Activated CD4-positive, alpha-beta T cell treated with anti-CD3 and anti-CD28 coated beads, Interleukin-2, amount 50 U/mL, for 4 hours (primary cell): ENCODE measurements around the gene EYS.
"Not testable (repeated sequence)": the region's sequence is repeated elsewhere in the genome, so short reads cannot be mapped to it uniquely, and the experiment has no call there.

Experiments used
- DNase-seq, 2 experiments: peaks; one replicate each; pipeline ENCODE4 v3.0.0-alpha.2; 2020

Gene EYS

DNA sequence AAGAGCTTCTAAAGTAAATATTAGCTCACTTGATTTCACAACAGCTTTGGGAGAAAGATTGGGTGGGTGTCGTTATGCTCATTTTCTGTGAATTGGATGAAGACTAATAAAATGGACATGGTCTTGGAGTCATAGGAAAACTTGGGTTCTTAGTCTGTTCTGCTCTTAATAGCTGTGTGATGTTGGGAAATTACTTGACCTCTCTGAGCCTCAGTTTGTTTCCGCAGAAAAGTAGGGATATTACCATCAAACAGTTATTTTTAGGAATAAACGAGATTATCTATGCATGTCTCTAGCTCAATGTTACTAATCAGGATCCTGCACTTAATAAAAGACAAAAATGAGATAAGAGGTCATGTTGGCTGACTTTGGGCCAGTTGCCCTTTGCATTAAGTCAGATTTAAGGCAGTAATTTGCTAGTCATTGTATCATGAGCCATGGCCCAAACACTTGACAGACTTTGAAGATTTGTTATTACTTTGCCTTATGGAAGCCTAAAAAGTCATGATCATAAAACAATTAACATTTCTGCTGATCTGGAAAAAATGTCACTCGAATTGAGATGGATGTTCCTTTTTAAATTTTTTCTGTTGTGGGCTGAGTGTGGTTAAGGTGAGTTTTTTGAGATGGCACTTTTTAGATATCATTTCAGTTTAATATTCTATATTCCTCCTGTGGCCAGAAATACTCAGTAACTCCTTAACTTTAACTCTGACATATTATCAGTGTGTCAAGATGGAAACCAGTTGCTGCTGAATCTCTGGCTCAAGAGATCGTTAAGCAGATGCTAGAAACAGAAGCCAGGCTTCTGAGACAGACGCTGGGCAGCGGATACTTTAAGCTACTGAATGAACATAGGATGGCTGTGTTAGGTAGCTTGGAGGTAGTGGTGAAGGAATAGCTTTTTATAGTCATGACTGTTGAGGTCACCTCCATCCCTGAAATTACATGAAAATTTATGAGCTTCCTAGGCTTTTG is 1779.8 kb downstream of the EYS start:
- no peak for DNase-seq

DNA sequence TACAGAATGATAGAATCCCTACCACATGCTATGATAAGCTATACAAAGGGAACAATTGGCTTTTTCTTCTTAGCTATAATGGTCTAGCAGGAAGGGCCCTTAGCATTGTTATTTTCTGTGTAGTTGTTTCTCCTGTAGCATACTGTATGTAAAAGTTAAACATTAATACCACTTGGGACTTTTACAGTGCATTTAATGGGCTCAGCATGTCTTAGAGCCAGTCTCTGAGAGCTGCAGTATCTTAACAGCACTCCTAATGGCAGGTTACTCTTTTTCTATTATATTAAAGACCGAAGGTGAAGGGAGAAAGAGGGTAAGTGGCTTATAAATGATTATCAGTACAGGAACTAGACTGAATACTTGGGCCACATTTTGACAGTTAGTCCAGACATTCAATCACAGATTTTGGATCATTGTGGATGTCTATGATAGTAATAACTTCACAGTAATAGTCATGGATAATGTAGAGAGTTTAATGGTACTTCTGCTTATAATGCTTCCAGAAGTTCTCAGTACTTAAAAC is 1780.7 kb downstream of the EYS start:
- no peak for DNase-seq

DNA sequence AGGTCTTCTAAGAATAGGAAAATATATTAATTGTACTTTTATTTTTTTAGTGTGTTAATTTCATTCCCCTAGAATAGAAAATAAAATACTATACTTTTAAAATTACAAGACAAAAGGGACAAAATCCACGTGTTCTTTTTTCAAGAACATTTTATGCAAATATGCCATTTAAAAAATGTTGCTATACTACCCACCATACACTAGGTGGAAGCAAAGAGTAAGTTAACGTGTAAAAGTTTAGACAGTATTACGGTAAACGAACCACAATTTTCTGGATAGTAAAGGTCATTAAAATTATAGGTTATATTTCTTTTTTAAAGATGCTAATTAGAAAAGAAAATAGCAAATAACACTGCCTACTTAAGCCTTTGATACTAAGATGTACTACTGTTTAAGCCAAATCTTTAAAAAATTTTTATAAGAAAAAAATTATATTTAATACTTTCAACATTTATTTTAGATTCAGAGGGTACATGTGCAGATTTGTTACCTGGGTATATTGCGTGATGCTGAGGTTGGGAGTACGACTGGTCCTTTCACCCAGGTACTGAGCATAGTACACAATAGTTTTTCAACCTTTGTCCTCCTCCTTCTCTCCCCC is 1783.8 kb downstream of the EYS start:
- DNase-seq: no peak

DNA sequence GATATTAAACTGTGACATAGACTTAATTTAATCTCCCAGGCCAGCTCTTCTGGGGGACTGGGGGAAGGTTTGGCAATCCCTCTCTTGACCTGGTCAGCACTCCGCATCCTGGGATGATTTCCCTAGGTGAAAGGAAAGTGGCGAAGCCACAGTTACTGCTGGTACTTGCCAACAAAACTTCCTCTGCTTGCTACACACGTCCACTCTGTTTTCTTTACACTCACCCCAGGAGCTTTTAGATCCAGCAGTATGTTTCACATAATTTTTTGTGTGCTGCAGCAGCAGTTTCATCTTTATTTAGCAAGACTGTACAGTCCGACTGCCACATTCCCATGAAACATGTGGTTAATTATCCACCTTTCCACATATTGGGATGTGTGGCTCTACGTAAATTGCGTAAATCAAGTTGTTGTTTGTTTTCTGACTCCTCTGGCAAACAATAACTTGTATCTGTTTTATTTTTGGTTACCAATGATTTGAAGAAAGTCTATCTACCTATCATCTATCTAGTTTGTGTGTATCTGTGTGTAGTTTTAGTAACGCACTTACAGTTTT is 1787.4 kb downstream of the EYS start:
- DNase-seq: no peak

DNA sequence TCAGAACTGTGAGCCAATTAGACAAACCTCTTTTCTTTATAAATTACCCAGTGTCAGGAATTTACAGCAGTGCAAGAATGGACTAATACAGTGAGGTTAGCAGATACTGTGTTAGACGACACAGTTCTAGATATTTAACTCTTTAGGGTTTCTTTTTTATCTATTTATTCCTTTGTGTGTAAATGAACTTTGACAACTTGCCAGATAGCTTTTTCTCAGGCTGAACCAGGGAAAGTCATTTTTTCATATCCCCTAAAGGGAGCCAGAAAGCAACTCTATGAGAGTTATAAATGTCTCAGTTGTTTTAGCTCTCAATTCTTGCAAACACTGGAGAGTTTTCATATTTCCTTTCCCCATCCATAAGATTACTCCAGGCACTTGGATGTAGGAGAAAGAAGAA is 1794.1 kb downstream of the EYS start:
- DNase-seq: no peak

DNA sequence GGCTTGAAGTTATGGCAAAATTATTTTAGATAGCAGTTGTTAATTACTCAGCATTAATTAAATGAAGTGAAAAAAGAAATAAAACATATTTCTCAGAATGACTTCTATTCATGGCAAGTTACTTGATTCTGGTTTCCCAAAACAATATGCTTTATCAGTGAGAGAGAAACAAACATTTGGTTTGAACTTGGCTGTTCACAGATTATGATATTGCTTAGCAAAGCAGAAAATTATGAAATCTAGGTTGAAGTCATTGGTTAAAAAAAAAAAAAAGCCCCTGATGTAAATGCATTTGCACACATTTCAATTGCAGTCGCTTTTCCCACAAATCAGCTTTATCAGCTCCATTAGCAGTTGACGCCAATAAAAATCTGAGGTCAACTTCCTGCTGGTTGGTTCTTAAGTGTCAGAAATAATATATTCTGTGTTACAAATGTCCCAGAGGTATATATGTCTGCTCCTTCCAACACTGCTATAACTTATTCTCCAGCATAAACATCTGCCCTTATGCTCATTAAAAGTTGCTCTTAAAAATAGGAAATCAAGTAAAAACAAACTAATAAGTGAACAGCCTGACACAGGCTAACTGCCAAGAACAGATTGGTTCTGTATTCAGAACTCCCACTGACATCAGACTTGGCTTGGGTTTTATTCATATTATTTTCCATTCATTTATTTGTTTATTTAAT is 1796.0 kb downstream of the EYS start:
- DNase-seq: no peak

DNA sequence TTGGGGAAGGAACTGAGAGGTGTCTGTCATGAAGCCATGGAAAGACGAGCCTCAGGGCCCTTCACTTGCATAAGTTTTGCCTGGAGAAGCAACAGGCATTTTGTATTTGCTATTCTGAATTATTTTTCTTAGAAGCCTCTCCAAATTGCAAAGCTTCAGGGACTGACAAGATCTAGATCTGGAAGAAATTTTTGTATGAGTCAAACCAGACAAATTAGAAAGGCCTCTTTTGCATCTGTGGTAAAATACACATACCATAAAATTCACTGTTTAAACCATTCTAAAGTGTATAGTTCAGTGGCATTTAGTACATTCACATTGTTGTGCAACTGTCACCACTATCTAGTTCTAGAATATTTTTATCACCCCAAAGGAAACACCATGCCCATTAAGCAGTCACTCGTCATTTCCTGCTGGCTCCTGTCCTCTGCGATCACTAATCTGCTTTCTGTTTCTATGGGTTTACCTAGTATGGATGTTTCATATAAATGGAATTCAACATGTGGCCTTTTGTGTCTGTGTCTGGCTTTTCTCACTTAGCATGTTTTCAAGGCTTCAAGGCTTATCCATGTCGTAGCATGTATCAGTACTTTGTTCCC is 1802.3 kb downstream of the EYS start:
- DNase-seq: no peak

DNA sequence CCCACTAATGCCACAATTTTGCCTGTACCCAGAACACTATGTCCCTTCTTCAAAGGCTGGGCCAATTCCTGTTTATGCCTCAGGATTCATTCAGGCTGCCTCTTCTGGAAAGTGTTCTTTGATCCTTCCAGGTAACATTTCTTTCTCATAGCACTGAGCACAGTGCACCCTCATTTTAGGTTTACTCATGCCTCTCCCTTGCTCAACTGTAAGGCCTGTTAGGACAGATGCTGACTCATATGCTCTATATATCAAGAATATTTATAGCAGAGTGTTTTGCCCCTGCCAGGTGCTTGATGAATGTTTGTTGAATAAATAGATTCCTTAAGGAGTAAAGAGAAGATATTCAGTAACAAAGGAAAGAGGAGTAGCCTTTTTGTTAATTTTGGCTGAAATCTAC is 1807.5 kb downstream of the EYS start:
- no peak for DNase-seq

DNA sequence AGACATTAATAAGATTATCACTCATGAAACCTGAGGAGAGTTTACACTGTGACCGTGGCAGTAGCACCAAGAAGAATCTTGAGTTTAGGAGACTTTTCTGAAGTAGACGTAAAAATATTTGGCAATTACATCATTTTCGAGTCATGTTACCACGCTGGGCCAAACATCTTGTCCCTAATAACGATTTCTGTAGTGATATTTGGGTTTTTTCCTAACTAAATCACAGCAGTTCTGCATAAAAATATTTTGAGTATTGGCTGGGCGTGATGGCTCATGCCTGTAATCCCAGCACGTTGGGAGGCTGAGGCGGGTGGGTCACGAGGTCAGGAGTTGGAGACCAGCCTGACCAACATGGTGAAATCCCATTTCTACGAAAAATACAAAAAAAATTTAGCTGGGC is 1809.1 kb downstream of the EYS start:
- no peak for DNase-seq

DNA sequence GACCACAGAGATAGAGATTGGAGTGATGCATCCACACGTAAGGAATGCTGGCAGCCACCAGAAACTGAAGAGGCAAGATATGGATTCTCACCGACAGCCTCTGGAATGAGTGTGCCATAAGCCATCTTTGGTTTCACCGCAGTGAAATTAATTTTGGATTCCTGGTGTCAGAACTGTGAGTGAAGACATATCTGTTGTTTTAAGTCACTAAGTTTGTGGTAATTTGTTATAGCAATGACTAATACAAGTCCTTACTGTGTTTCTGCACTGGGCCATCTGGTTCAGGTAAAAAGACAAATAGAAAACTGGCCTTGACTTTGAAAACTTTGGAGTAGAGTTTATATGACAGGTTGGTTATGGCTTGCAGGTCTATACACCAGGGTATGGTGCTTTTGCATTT is 1809.6 kb downstream of the EYS start:
- DNase-seq: no peak

DNA sequence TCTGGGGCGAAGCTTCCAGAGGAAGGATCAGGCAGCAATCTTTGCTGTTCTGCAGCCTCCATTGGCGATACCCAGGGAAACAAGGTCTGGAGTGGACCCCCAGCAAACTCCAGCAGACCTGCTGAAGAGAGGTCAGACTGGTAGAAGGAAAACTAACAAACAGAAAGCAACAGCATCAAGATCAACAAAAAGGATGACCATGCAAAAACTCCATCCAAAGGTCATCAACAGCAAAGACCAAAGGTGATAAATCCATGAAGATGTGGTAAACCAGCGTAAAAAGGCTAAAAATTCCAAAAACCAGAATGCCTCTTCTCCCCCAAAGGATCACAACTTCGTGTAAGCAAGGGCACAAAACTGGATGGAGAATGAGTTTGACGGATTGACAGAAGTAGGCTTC is 1818.6 kb downstream of the EYS start:
- no peak for DNase-seq

DNA sequence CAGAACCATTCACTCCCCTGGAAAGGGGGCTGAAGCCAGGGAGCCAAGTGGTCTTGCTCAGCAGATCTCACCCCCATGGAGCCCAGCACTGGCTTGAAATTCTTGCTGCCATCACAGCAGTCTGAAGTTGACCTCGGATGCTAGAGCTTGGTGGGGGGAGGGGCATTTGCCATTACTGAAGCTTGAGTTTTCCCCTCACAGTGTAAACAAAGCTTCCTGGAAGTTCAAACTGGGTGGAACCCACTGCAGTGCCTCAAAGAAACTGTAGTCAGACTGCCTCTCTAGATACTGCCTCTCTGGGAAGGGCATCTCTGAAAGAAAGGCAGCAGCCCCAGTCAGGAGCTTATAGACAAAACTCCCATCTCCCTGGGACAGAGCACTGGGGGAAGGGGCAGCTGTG is 1819.2 kb downstream of the EYS start:
- DNase-seq: not testable (repeated sequence)

DNA sequence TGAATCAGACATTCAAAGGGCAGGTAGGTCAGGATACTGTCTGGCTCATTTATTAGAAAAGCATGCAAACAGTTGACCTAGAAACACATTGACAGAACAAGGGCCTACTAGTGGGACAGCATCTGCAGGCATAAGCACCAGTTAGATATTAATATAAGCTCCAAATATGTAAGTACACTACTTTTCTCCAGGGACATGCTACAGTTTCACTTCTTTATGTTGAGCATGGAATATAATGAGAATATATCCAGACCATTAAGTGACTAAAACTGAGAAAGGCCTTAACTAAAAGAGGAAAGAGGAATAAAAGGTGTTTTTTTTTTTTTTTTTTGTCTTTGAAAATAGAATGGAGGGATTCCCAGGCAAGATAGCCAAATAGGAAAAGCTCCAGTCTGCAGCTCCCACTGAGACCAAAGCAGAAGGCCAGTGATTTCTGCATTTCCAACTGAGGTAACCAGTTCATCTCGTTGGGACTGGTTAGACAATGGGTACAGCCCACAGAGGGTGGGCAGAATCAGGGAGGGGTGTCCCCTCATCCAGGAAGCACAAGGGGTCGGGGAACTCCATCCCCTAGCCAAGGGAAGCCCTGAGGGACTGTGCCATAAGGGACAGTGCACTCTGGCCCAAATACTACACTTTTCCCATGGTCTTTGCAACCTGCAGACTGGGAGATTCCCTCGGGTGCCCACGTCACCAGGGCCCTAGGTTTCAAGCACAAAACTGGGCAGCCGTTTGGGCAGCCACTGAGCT is 1819.8 kb downstream of the EYS start:
- no peak for DNase-seq

DNA sequence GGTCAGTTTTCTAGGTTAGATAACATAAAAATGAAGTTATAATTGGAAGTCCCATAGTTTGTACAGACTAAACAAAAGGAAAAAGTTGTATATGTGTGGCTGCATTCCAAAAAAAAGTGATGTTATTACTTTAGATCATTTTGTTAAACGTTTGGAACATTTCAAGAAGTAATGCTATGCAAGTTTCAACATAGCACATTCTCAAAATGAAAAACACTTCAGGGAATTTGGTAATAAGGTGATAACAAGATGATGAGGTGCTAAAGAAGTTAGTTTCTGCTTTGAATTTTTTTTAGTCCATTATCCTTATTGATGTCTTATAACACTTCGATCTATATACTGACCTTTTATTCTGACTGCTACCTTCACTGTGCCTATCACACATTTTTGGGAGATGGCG is 1820.7 kb downstream of the EYS start:
- DNase-seq: no peak

DNA sequence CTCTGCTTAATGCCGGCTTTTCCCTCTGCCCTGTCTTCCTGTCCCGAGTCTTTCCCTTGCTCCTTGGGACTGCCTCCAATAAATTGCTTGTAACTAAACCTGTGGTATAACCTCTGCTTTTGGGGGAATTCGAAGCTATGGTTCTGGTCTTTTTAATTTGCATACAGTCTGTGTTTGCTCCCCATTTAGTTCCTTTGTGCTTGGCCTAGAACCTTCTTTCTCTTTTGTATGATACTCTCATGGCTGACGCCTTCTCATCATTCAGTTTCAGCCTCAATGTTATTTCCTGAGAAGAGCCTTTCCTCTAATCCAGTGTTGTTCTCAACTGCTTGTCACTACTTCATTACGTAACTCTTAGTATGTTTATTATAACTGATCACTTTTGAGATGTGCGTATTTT is 1823.4 kb downstream of the EYS start:
- DNase-seq: no peak

DNA sequence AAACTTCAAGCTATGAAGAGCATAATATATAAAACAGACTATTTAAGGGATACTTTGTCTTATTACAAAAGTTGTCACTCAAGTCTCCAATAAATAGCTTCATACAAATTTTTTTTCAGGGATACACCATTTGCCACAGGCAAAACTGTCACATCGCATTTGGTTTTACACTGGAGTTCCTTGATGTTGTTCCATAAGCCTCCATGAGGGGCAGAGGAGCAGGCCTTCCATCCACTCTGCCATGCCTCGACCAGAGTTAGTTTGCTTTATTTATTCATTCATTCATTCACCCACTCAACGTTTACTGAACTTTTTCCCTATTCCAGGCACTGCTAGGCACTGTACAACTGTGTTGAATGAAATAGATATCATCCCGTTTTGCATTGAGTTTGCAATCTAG is 1824.8 kb downstream of the EYS start:
- DNase-seq: no peak

DNA sequence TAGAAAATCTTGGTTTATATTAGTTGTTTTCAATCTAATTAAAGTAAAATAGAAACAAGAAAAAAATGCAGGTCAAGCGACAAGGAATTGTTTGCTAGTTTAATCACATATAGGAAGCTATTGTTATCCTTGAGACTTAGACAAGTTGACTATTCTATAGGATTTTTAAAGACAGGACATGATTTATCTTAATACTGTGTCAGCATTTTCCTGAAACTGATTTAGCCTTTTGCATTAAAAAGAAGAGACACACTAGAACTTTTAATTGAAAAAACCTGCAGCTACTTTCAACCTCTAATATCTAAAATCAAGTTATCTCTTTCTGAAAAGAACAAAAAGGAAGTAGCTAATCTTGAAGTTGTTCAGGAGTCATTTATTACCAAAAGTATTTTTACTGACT is 1825.2 kb downstream of the EYS start:
- DNase-seq: no peak

DNA sequence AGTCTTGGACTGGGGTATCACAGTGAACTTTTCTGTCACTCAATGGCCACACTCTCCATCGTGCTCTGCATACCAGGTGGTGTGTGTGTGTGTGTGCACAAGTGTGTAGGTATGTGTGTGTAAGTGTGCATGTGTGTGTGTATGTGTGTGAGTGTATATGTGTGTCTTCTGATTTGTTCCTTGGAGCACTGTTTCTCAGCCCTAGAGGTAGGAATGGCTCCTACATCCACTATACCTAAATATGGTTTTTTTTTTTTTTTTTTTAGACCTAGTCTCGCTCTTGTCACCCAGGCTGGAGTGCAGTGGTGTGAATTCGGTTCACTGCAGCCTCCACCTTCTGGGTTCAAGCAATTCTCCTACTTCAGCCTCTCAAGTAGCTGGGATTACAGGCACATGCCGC is 1834.8 kb downstream of the EYS start:
- DNase-seq: no peak

DNA sequence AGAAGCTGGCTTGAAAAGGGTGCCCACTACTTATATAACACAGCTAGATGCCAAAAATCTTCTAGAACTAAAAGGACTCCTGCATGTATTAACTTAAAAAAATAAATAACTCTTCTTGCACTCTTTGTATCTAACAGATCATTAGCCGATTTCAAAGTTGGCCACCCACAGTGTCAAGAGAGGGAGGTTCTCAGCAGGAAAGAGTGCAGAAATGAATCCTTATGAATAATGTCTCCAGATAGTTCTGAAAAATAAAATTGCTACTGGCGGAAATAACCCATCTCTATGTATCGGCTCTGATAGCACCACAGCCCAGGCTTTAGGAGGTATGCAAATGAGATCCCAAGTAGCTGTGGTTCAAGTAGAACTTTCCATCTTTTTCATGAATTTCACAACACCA is 1838.7 kb downstream of the EYS start:
- no peak for DNase-seq

DNA sequence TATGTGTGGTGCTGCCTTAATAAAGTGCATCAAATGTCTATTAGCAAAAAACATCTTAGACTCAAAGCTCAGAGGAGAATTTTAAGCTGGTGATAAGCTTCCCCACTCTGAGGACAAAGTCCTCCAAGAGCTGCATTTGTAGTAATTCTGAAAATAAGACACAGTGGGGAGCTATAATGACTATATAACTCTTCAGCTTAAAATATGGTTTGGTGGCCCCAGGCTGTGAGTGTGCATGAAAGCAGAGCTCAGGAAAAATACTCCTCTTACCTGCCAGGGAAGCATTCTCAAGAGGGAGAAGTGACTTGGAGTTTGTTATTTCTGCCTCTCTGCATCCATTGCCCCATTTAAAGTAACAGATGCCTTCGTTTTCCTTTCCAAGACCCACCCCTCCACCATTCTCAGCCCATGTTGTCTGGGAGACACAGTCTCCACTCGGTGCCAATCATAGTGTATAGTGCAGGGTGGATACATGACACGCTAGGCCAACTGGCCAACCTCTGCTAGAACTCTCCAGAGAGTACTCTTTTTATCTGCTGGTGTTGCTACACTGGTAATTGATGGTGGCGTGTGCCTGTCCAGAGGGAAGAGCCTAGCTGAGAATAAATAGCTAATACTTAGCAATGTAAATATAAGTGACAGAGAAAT is 1842.2 kb downstream of the EYS start:
- DNase-seq: no peak

DNA sequence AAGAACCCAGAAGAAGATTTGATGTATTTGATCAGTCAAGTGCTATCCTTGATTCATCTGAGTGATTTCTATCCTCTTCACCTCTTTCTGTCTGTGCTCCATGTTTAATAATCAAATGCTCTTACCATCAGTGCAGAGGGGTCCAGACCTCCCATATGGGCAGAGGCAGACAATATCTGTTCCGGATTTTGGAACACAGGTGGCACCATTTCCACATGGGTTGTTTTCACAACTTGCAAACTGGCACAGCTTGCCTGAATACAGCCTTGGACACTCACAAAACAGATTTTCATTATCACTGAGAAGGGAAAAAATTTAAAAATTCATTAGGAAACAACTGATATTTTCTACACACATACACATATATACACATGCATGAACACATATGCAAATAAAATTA is 1843.0 kb downstream of the EYS start:
- DNase-seq: no peak
